Measurements from ENCODE around the gene C1QL1. TPM values are rescaled to one million over a fixed set of nuclear protein-coding genes. Genes with fewer than 3 reads are reported as not detected.
A peak's percentile ranks its signal among the peaks of the same experiment; 100 is the strongest.
"Not testable (repeated sequence)": the region's sequence is repeated elsewhere in the genome, so short reads cannot be mapped to it uniquely, and the experiment has no call there.

C1QL1 gene
- total and polyA plus RNA-seq, 3 donors from 2014 or later = 0.74 to 1.7 (median 1.3) TPM

DNA sequence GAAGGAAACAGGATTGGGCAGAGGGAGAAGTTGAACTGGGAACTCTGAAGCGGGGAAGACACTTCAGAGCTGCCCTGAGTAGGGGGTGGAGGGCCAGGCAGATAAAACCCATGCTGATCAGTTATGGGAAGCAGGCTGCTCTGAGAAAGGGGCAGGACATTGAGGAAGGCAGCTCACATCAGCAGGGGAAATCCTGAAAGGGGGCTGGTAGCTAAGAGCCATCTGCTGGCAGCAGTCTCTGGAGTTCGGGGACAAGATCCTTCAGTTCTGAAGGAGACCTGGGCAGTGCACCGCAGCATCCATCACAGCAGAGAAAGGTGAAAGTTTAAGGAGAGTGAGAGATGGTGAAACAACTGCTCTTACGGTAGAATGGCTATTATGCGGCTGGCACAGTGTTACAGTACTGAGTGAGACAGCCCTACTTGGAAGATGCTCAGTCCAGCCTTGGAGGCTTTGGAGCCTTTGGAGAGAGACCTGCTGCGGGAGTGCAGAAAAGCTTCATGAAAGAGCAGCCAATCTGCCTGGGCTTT is 15.1 kb downstream of the C1QL1 start:
- WGBS, 2 donors = 79 to 81% methylated on average over 6 of the region's 6 CpGs
- no peak for TF ChIP-seq POLR2A (IDR thresholded peaks at IDR 0.05)
- TF ChIP-seq, protein P1, sequence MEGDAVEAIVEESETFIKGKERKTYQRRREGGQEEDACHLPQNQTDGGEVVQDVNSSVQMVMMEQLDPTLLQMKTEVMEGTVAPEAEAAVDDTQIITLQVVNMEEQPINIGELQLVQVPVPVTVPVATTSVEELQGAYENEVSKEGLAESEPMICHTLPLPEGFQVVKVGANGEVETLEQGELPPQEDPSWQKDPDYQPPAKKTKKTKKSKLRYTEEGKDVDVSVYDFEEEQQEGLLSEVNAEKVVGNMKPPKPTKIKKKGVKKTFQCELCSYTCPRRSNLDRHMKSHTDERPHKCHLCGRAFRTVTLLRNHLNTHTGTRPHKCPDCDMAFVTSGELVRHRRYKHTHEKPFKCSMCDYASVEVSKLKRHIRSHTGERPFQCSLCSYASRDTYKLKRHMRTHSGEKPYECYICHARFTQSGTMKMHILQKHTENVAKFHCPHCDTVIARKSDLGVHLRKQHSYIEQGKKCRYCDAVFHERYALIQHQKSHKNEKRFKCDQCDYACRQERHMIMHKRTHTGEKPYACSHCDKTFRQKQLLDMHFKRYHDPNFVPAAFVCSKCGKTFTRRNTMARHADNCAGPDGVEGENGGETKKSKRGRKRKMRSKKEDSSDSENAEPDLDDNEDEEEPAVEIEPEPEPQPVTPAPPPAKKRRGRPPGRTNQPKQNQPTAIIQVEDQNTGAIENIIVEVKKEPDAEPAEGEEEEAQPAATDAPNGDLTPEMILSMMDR (IDR thresholded peaks at IDR 0.05) = no peak
- H3K9me3 ChIP-seq = no peaks in the 10 kb centered on the region

DNA sequence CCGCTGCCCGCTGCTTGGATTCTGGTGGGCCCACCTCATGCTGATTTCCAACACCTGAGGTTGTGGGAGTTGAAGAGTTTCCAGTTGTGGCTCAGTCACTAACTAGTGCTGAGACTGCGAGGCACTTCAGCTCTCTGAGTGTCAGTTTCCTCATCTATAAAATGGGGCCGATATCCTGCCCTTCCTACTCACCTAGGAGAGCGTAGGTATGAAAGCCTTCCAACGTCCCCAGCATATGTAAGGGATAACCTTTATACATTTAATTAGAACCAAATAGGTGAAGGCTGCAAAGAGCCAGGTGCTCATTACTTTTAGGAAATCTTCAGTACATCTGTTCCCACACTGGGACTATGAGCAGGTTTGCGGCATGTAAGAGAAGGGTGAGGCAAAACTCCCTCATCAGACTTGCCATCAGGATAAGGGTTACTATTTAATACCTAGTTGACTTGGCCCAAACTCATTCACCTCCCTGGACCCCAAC is 19.7 kb downstream of the C1QL1 start:
- Histone ChIP-seq H3K4me3 (peak overlapping the region; percentile 37 to 61), H3K9me3 (no peaks in the 10 kb centered on the region), H3K27ac (no peak overlapping the region), H3K27me3 (no peaks in the 10 kb centered on the region), H3K4me1 (no peaks in the 10 kb centered on the region), H3K36me3 (ENCODE audit: low read depth, missing control alignments) (no peaks in the 10 kb centered on the region)
- DNase-seq = no peak
- WGBS, 2 donors = 53 to 59% methylated on average over 5 to 7 of the region's 7 CpGs
- intact Hi-C loops (cut with DNase I; ENCODE audit: low total_unique reads) = no loop called here
- TF ChIP-seq, protein P1 (IDR thresholded peaks at IDR 0.05) = no peak
- TF ChIP-seq POLR2A (IDR thresholded peaks at IDR 0.05) = no peak

More for the DNA sequence above, 15.1 kb downstream of the C1QL1 start:
- Histone ChIP-seq H3K27ac (no peak overlapping the region), H3K4me3 (no peak overlapping the region), H3K4me1 (no peaks in the 10 kb centered on the region), H3K36me3 (ENCODE audit: low read depth, missing control alignments) (no peaks in the 10 kb centered on the region), H3K27me3 (no peaks in the 10 kb centered on the region)
- intact Hi-C loops (cut with DNase I; ENCODE audit: low total_unique reads) = no loop called here
- DNase-seq = no peak

DNA sequence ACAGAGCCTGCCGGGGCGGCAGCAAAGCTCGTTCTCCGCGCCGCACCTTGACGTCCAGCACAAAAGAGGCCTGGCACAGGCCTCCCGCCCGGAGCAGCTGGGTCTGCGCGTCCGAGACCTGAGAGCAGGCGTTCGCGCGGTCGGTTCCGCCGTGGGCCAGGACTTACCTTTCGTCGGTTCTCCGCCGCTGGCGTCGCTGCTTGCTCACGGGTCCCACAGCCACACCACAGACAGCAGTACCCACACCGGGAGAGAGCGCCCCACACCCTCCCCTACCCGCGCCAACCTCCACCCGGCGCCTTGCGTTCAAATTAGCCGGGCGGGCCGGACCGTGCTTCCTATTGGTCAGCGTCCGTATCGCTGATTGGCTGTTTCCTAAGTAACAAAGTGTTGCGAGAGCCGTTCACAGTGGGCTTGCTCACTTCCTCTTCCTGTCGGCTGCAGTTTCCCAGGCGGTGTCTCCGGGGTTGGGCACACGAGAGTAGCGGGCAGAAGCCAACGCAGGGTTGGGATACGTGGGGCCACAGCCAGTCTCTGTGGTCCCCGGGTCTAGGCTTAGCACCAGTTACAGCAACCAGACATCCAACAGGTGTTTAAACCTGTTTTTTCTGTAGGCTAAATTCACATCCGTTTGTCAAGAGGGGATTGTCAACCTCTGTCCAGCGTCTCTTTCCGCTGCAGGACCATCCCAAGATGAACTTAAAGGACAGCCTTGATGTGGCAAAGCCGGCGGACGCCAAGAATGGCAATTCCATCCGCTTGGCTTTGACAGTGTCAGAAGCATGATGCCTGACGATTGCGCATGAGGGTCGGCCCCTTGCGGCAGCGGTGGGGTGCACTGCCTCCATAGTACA is 20.4 kb downstream of the C1QL1 start, which contains the start of gene KIF18B:
Gene KIF18B (minus strand): TSS at position 313 of the 854 bp plus-strand sequence. CDS start 11,429 bp downstream, outside the sequence.
- Histone ChIP-seq H3K9me3 (no peaks in the 10 kb centered on the region), H3K4me1 (no peaks in the 10 kb centered on the region), H3K27ac (no peak within 1 kb of the TSS), H3K27me3 (no peaks in the 10 kb centered on the region), H3K36me3 (ENCODE audit: low read depth, missing control alignments) (no peaks in the 10 kb centered on the region), H3K4me3 (peak within 1 kb of the TSS; percentile 37 to 61)
- peak; percentile 95 for DNase-seq
- TF ChIP-seq, protein P1 (IDR thresholded peaks at IDR 0.05) = no peak
- no peak for TF ChIP-seq POLR2A (IDR thresholded peaks at IDR 0.05)
- 1 to 2% methylated on average over 30 to 62 of the region's 62 CpGs for WGBS, 2 donors
- intact Hi-C loops (cut with DNase I; ENCODE audit: low total_unique reads) = no loop called here

DNA sequence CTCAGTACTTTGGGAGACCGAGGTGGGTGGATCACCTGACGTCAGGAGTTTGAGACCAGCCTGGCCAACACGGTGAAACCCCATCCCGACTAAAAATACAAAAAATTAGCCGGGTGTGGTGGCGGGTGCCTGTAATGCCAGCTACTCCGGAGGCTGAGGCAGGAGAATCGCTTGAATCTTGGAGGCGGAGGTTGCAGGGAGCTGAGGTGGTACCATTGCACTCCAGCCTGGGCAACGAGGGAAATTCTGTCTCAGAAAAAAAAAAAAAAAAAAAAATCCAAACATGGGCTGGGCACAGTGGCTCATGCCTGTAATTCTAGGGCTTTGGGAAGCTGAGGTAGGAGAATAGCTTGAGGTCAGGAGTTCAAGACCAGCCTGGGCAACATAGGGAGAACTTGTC is 22.5 kb downstream of the C1QL1 start:
- H3K4me3 ChIP-seq; H3K9me3 ChIP-seq; intact Hi-C loops (cut with DNase I; ENCODE audit: low total_unique reads); H3K27me3 ChIP-seq; H3K27ac ChIP-seq; DNase-seq; H3K4me1 ChIP-seq; H3K36me3 ChIP-seq (ENCODE audit: low read depth, missing control alignments): not testable (repeated sequence)
- 93% methylated on average over 10 of the region's 10 CpGs for WGBS, 2 donors

DNA sequence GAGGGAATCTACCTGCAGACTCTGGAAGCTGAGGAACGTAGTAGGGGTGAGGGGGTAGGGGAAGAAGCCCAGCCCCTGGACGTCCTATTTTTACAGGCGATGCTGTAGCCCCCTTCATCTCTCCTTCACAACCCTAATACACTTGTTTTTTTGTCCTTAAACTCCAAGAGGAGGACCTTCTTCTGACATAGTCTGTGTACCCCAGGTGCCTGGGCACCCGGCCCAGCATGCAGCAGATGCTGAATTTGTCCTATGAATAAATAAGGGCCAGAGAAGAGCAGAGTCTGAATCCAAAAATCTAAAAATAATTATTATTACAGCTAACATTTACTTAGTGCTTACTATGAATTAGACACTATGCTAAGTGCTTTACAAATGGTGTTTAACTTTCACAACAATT is 25.6 kb downstream of the C1QL1 start:
- DNase-seq = no peak
- H3K27me3 ChIP-seq = no peaks in the 10 kb centered on the region
- H3K4me3 ChIP-seq = no peak overlapping the region
- 75 to 83% methylated on average over 4 of the region's 4 CpGs for WGBS, 2 donors
- intact Hi-C loops (cut with DNase I; ENCODE audit: low total_unique reads) = no loop called here
- no peaks in the 10 kb centered on the region for H3K36me3 ChIP-seq (ENCODE audit: low read depth, missing control alignments)
- TF ChIP-seq, protein P1 (IDR thresholded peaks at IDR 0.05) = no peak
- no peak for TF ChIP-seq POLR2A (IDR thresholded peaks at IDR 0.05)
- no peaks in the 10 kb centered on the region for H3K9me3 ChIP-seq
- peaks cover 4% of the 10 kb centered on the region for H3K4me1 ChIP-seq
- no peak overlapping the region for H3K27ac ChIP-seq

All from testis (tissue), 3 donors.